ENCODE results near the gene MIEF1.

The MIEF1 gene

GRCh38 chr22:39559456-39560105 lies 57.5 kb downstream of the MIEF1 start:
- no peaks in the 10 kb centered on the region for H3K9me3 Mint-ChIP-seq (ENCODE audit: low read depth)
- H3K4me1 Mint-ChIP-seq (ENCODE audit: low read depth): peaks cover 4% of the 10 kb centered on the region
- no peaks in the 10 kb centered on the region for H3K36me3 Mint-ChIP-seq
- peaks cover 8% of the 10 kb centered on the region for H3K27me3 Mint-ChIP-seq
- H3K27ac Mint-ChIP-seq: no peak overlapping the region
- no peak overlapping the region for H3K4me3 Mint-ChIP-seq

- Mint-ChIP-seq H3K27me3 (peaks cover 8% of the 10 kb centered on the region), H3K9me3 (ENCODE audit: low read depth) (no peaks in the 10 kb centered on the region), H3K36me3 (no peaks in the 10 kb centered on the region), H3K27ac (no peak overlapping the region), H3K4me3 (no peak overlapping the region), H3K4me1 (ENCODE audit: low read depth) (peaks cover 4% of the 10 kb centered on the region)
These were observed 58.0 kb downstream of the MIEF1 start for GRCh38 chr22:39560127-39560526.

GRCh38 chr22:39562839-39563489 lies 60.9 kb downstream of the MIEF1 start:
- H3K36me3 Mint-ChIP-seq: no peaks in the 10 kb centered on the region
- no peak overlapping the region for H3K4me3 Mint-ChIP-seq
- H3K4me1 Mint-ChIP-seq (ENCODE audit: low read depth): peaks cover 16% of the 10 kb centered on the region
- H3K27me3 Mint-ChIP-seq: no peaks in the 10 kb centered on the region
- H3K27ac Mint-ChIP-seq: no peak overlapping the region
- H3K9me3 Mint-ChIP-seq (ENCODE audit: low read depth): no peaks in the 10 kb centered on the region

- no peaks in the 10 kb centered on the region for H3K36me3 Mint-ChIP-seq
- no peaks in the 10 kb centered on the region for H3K27me3 Mint-ChIP-seq
- no peaks in the 10 kb centered on the region for H3K9me3 Mint-ChIP-seq (ENCODE audit: low read depth)
- peaks cover 19% of the 10 kb centered on the region for H3K4me1 Mint-ChIP-seq (ENCODE audit: low read depth)
- H3K4me3 Mint-ChIP-seq: no peak overlapping the region
- no peak overlapping the region for H3K27ac Mint-ChIP-seq
These were observed 61.7 kb downstream of the MIEF1 start for GRCh38 chr22:39563571-39564428.

GRCh38 chr22:39565414-39565944 lies 63.4 kb downstream of the MIEF1 start:
- Mint-ChIP-seq H3K4me3 (no peak overlapping the region), H3K27ac (peak overlapping the region; percentile 3), H3K27me3 (no peaks in the 10 kb centered on the region), H3K36me3 (no peaks in the 10 kb centered on the region), H3K4me1 (ENCODE audit: low read depth) (peaks cover 19% of the 10 kb centered on the region), H3K9me3 (ENCODE audit: low read depth) (no peaks in the 10 kb centered on the region)

GRCh38 chr22:39567135-39567946 lies 65.3 kb downstream of the MIEF1 start:
- H3K4me3 Mint-ChIP-seq: peak overlapping the region; percentile 18
- H3K4me1 Mint-ChIP-seq (ENCODE audit: low read depth): peaks cover 19% of the 10 kb centered on the region
- no peaks in the 10 kb centered on the region for H3K9me3 Mint-ChIP-seq (ENCODE audit: low read depth)
- peak overlapping the region; percentile 24 for H3K27ac Mint-ChIP-seq
- no peaks in the 10 kb centered on the region for H3K27me3 Mint-ChIP-seq
- no peaks in the 10 kb centered on the region for H3K36me3 Mint-ChIP-seq
